ENCODE measurements around the gene RCOR1. TPM values are rescaled to one million over a fixed set of nuclear protein-coding genes. Genes with fewer than 3 reads are reported as not detected.

The RCOR1 gene
- polyA plus RNA-seq, 1 donor (not counting 4 experiments of a cell fraction or from before 2014, with no cell fraction given) = 27.0 TPM

- Histone ChIP-seq H3K4me2 (ENCODE audit: control insufficient read depth, extremely low read depth, insufficient read depth, low read depth, low read length) (no peak overlapping the region), H3K36me3 (ENCODE audit: control insufficient read depth in 2 of 2, extremely low read depth in 1 of 2, insufficient read depth in 2 of 2, low read length in 2 of 2) (no peaks in the 10 kb centered on the region), H3K4me3 (ENCODE audit: control insufficient read depth in 2 of 3, extremely low read depth in 1 of 3, insufficient read depth in 2 of 3, low read depth in 1 of 3, low read length in 3 of 3) (no peak overlapping the region), H3K9me3 (ENCODE audit: control insufficient read depth, low read depth, low read length) (no peaks in the 10 kb centered on the region), H3K27me3 (ENCODE audit: control insufficient read depth, extremely low read depth, insufficient read depth, low read length) (no peaks in the 10 kb centered on the region), H4K20me1 (ENCODE audit: control insufficient read depth, extremely low read depth, insufficient read depth, low read length) (peaks cover 11% of the 10 kb centered on the region), H3K79me2 (ENCODE audit: control insufficient read depth, insufficient read depth, low read length) (peaks cover 57% of the 10 kb centered on the region), H3K4me1 (ENCODE audit: control insufficient read depth, extremely low read depth, insufficient read depth, low read length) (no peaks in the 10 kb centered on the region), H3K9me1 (ENCODE audit: control insufficient read depth, extremely low read depth, insufficient read depth, low read length) (no peaks in the 10 kb centered on the region), H3K27ac (ENCODE audit: control insufficient read depth, insufficient read depth, low read length) (no peak overlapping the region), H2AFZ (ENCODE audit: control insufficient read depth, low read length) (no peak overlapping the region), H3K9ac (ENCODE audit: control insufficient read depth, extremely low read depth, insufficient read depth, low read length) (no peak overlapping the region)
- TF ChIP-seq, protein P1, sequence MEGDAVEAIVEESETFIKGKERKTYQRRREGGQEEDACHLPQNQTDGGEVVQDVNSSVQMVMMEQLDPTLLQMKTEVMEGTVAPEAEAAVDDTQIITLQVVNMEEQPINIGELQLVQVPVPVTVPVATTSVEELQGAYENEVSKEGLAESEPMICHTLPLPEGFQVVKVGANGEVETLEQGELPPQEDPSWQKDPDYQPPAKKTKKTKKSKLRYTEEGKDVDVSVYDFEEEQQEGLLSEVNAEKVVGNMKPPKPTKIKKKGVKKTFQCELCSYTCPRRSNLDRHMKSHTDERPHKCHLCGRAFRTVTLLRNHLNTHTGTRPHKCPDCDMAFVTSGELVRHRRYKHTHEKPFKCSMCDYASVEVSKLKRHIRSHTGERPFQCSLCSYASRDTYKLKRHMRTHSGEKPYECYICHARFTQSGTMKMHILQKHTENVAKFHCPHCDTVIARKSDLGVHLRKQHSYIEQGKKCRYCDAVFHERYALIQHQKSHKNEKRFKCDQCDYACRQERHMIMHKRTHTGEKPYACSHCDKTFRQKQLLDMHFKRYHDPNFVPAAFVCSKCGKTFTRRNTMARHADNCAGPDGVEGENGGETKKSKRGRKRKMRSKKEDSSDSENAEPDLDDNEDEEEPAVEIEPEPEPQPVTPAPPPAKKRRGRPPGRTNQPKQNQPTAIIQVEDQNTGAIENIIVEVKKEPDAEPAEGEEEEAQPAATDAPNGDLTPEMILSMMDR (optimal IDR thresholded peaks at IDR 0.05 in 1 of 3, IDR thresholded peaks at IDR 0.05 in 1 of 3, conservative IDR thresholded peaks at IDR 0.05 in 1 of 3; ENCODE audit: extremely low read depth in 1 of 3, insufficient read depth in 2 of 3, low read length in 3 of 3) = no peak
- no peak for TF ChIP-seq EZH2 (IDR thresholded peaks at IDR 0.05; ENCODE audit: low read length)
- FAIRE-seq = no peak
- no peak for DNase-seq (ENCODE audit: low read depth, low spot score)
- dilution Hi-C loops (cut with MboI; ENCODE audit: extremely low pct_ligation_motif_present, low sequenced_read_pairs) = no loop called here
These were observed 98.2 kb downstream of the RCOR1 start for GRCh38 chr14:102690509-102691286.

- no peak for DNase-seq (ENCODE audit: low read depth, low spot score)
These were observed 99.3 kb downstream of the RCOR1 start for GRCh38 chr14:102691763-102692162.

More at GRCh38 chr14:102691763-102692162, 99.3 kb downstream of the RCOR1 start:
- Histone ChIP-seq H3K4me1 (ENCODE audit: control insufficient read depth, extremely low read depth, insufficient read depth, low read length) (no peaks in the 10 kb centered on the region), H2AFZ (ENCODE audit: control insufficient read depth, low read length) (no peak overlapping the region), H3K79me2 (ENCODE audit: control insufficient read depth, insufficient read depth, low read length) (peaks cover 59% of the 10 kb centered on the region), H3K4me2 (ENCODE audit: control insufficient read depth, extremely low read depth, insufficient read depth, low read depth, low read length) (no peak overlapping the region), H3K36me3 (ENCODE audit: control insufficient read depth in 2 of 2, extremely low read depth in 1 of 2, insufficient read depth in 2 of 2, low read length in 2 of 2) (peaks cover 0 to 2% of the 10 kb centered on the region in 2 experiments), H3K9me3 (ENCODE audit: control insufficient read depth, low read depth, low read length) (no peaks in the 10 kb centered on the region), H3K9ac (ENCODE audit: control insufficient read depth, extremely low read depth, insufficient read depth, low read length) (no peak overlapping the region), H3K27ac (ENCODE audit: control insufficient read depth, insufficient read depth, low read length) (no peak overlapping the region), H4K20me1 (ENCODE audit: control insufficient read depth, extremely low read depth, insufficient read depth, low read length) (peaks cover 11% of the 10 kb centered on the region), H3K4me3 (ENCODE audit: control insufficient read depth in 2 of 3, extremely low read depth in 1 of 3, insufficient read depth in 2 of 3, low read depth in 1 of 3, low read length in 3 of 3) (no peak overlapping the region), H3K27me3 (ENCODE audit: control insufficient read depth, extremely low read depth, insufficient read depth, low read length) (no peaks in the 10 kb centered on the region), H3K9me1 (ENCODE audit: control insufficient read depth, extremely low read depth, insufficient read depth, low read length) (no peaks in the 10 kb centered on the region)
- no peak for FAIRE-seq
- dilution Hi-C loops (cut with MboI; ENCODE audit: extremely low pct_ligation_motif_present, low sequenced_read_pairs) = no loop called here
- TF ChIP-seq, protein P1 (optimal IDR thresholded peaks at IDR 0.05 in 1 of 3, IDR thresholded peaks at IDR 0.05 in 1 of 3, conservative IDR thresholded peaks at IDR 0.05 in 1 of 3; ENCODE audit: extremely low read depth in 1 of 3, insufficient read depth in 2 of 3, low read length in 3 of 3) = no peak
- TF ChIP-seq EZH2 (IDR thresholded peaks at IDR 0.05; ENCODE audit: low read length) = no peak

Data from keratinocyte (primary cell).